Mesenchymal stem cell (in vitro differentiated cells and primary cell): Measurements from ENCODE around the gene ANKRD22.
A peak's percentile ranks its signal among the peaks of the same experiment; 100 is the strongest.

ENCODE experiments used
- DNase-seq: peaks from one replicate; pipeline ENCODE4 v3.0.0-alpha.2; 2013
- H2AFZ ChIP-seq: one replicate; pipeline ENCODE4 v1.6.1; 2013; ENCODE audit warnings: low read depth, mild to moderate bottlenecking, control low read depth, inconsistent platforms, low read length, moderate library complexity
- H2AK5ac ChIP-seq: 2 replicates; pipeline ENCODE4 v1.6.1; 2013; ENCODE audit warnings: low read length, moderate library complexity, mild to moderate bottlenecking, inconsistent platforms; ENCODE audit not compliant: severe bottlenecking
- H2BK120ac ChIP-seq: one replicate; pipeline ENCODE4 v1.6.1; 2013; ENCODE audit warnings: low read depth, mild to moderate bottlenecking, inconsistent platforms, low read length, moderate library complexity
- H2BK12ac ChIP-seq, 2 experiments: one replicate each; pipeline ENCODE4 v1.6.1; 2013; ENCODE audit warnings: inconsistent platforms in 2 of 2, low read length in 2 of 2, mild to moderate bottlenecking in 2 of 2, moderate library complexity in 2 of 2, control low read depth in 1 of 2
- H2BK15ac ChIP-seq: one replicate; pipeline ENCODE4 v1.6.1; 2013; ENCODE audit warnings: mild to moderate bottlenecking, low read depth, inconsistent platforms; ENCODE audit not compliant: poor library complexity, severe bottlenecking
- H2BK5ac ChIP-seq: 2 replicates; pipeline ENCODE4 v1.6.1; 2013; ENCODE audit warnings: low read depth, mild to moderate bottlenecking, low read length, control low read depth, inconsistent platforms; ENCODE audit not compliant: poor library complexity, severe bottlenecking
- H3K14ac ChIP-seq, 2 experiments: one replicate each; pipeline ENCODE4 v1.6.1; 2013; ENCODE audit warnings: inconsistent platforms in 2 of 2, low read length in 2 of 2, control low read depth in 1 of 2, mild to moderate bottlenecking in 1 of 2, moderate library complexity in 1 of 2
- H3K18ac ChIP-seq, 2 experiments: one replicate each; pipeline ENCODE4 v1.6.1; 2013; ENCODE audit warnings: inconsistent platforms in 2 of 2, low read length in 2 of 2, control low read depth in 1 of 2, low read depth in 1 of 2, mild to moderate bottlenecking in 1 of 2
- H3K23ac ChIP-seq, 2 experiments: one replicate each; pipeline ENCODE4 v1.6.1; 2013; ENCODE audit warnings: inconsistent platforms in 2 of 2, low read length in 2 of 2, mild to moderate bottlenecking in 2 of 2, moderate library complexity in 2 of 2, control low read depth in 1 of 2
- H3K27ac ChIP-seq: 2 replicates; pipeline ENCODE4 v1.5.1; 2013; ENCODE audit warnings: mild to moderate bottlenecking, moderate library complexity, low read length, control low read depth, inconsistent platforms; ENCODE audit not compliant: poor library complexity, severe bottlenecking
- H3K27me3 ChIP-seq, 2 experiments: 2 replicates each; pipeline versions ENCODE4 v1.6.1 to v1.7.0; 2013; ENCODE audit warnings: low read length in 2 of 2, mild to moderate bottlenecking in 2 of 2, moderate library complexity in 2 of 2, control low read depth in 1 of 2, inconsistent platforms in 1 of 2; ENCODE audit not compliant: control insufficient read depth in 1 of 2, insufficient read depth in 1 of 2
- H3K36me3 ChIP-seq, 2 experiments: 2 replicates each; pipeline versions ENCODE4 v1.6.1 to v1.7.0; 2013; ENCODE audit warnings: low read length in 2 of 2, control low read depth in 1 of 2, inconsistent platforms in 1 of 2, low read depth in 1 of 2, mild to moderate bottlenecking in 1 of 2; ENCODE audit not compliant: insufficient read depth in 2 of 2, control insufficient read depth in 1 of 2
- H3K4ac ChIP-seq, 2 experiments: one replicate each; pipeline ENCODE4 v1.6.1; 2013; ENCODE audit warnings: inconsistent platforms in 2 of 2, low read length in 2 of 2, mild to moderate bottlenecking in 2 of 2, moderate library complexity in 2 of 2, control low read depth in 1 of 2, low read depth in 1 of 2
- H3K4me1 ChIP-seq: 2 replicates; pipeline ENCODE4 v1.6.1; 2013; ENCODE audit warnings: low read depth, low read length, control low read depth; ENCODE audit not compliant: control insufficient read depth, insufficient read depth
- H3K4me2 ChIP-seq: 2 replicates; pipeline ENCODE4 v1.6.1; 2013; ENCODE audit warnings: low read length, mild to moderate bottlenecking, inconsistent platforms; ENCODE audit not compliant: poor library complexity, severe bottlenecking
- H3K4me3 ChIP-seq, 2 experiments: 2 replicates each; pipeline versions ENCODE4 v1.5.1 to v1.7.0; 2013; ENCODE audit warnings: low read length in 2 of 2, mild to moderate bottlenecking in 2 of 2, control low read depth in 1 of 2, low read depth in 1 of 2; ENCODE audit not compliant: insufficient read depth in 1 of 2
- H3K79me1 ChIP-seq: replicated peaks from 2 replicates; pipeline ENCODE4 v1.6.1; 2013; ENCODE audit warnings: mild to moderate bottlenecking, control low read depth, low read length, inconsistent platforms; ENCODE audit not compliant: poor library complexity, severe bottlenecking
- H3K9ac ChIP-seq: 2 replicates; pipeline ENCODE4 v1.7.0; 2013; ENCODE audit warnings: mild to moderate bottlenecking, low read length, moderate library complexity
- H3K9me3 ChIP-seq: 2 replicates; pipeline ENCODE4 v1.7.0; 2013; ENCODE audit warnings: mild to moderate bottlenecking, low read length; ENCODE audit not compliant: control insufficient read depth
- H4K8ac ChIP-seq: one replicate; pipeline ENCODE4 v1.6.1; 2013; ENCODE audit warnings: inconsistent platforms, mild to moderate bottlenecking, low read length, moderate library complexity
- H4K91ac ChIP-seq: one replicate; pipeline ENCODE4 v1.6.1; 2013; ENCODE audit warnings: mild to moderate bottlenecking, low read length, inconsistent platforms
- WGBS: methylation state at CpG from one replicate; pipeline ENCODE4 v1.1.7; 2013; ENCODE audit warnings: mixed read lengths; 5-methylcytosine and 5-hydroxymethylcytosine counted together

The ANKRD22 gene

GRCh38 chr10:88835910-88836221 is 15.8 kb downstream of the ANKRD22 start:
- H3K27ac ChIP-seq = no peak overlapping the region
- H3K4me3 ChIP-seq = no peak overlapping the region
- no peak overlapping the region for H2BK12ac ChIP-seq
- H3K9ac ChIP-seq = no peak overlapping the region
- H2BK120ac ChIP-seq = no peak overlapping the region
- H3K79me1 ChIP-seq = no peaks in the 10 kb centered on the region
- no peak overlapping the region for H2BK5ac ChIP-seq
- no peak overlapping the region for H2BK15ac ChIP-seq
- H3K14ac ChIP-seq = no peak overlapping the region
- DNase-seq = no peak
- H2AFZ ChIP-seq = no peak overlapping the region
- H2AK5ac ChIP-seq = no peak overlapping the region
- no peak overlapping the region for H4K91ac ChIP-seq
- no peaks in the 10 kb centered on the region for H3K9me3 ChIP-seq
- no peaks in the 10 kb centered on the region for H3K4me1 ChIP-seq
- H3K4me2 ChIP-seq = no peak overlapping the region
- H3K36me3 ChIP-seq = no peaks in the 10 kb centered on the region
- H3K23ac ChIP-seq = no peak overlapping the region
- H3K4ac ChIP-seq = no peak overlapping the region
- no peak overlapping the region for H3K18ac ChIP-seq
- 10% methylated on average over 2 of the region's 2 CpGs for WGBS
- H3K27me3 ChIP-seq = no peaks in the 10 kb centered on the region
- H4K8ac ChIP-seq = no peak overlapping the region

- DNase-seq = peak; percentile 84
- Histone ChIP-seq H3K9ac (no peak overlapping the region), H2BK15ac (no peak overlapping the region), H3K79me1 (no peaks in the 10 kb centered on the region), H3K4me3 (no peak overlapping the region), H3K23ac (no peak overlapping the region), H3K18ac (no peak overlapping the region), H3K4me1 (no peaks in the 10 kb centered on the region), H3K27ac (no peak overlapping the region), H2AK5ac (no peak overlapping the region), H3K36me3 (no peaks in the 10 kb centered on the region), H3K9me3 (no peaks in the 10 kb centered on the region), H2BK12ac (no peak overlapping the region), H4K8ac (no peak overlapping the region), H3K4ac (no peak overlapping the region), H2BK5ac (no peak overlapping the region), H4K91ac (no peak overlapping the region), H3K4me2 (no peak overlapping the region), H2AFZ (no peak overlapping the region), H3K27me3 (no peaks in the 10 kb centered on the region), H2BK120ac (no peak overlapping the region), H3K14ac (no peak overlapping the region)
- 23% methylated on average over 9 of the region's 10 CpGs for WGBS
Measured at GRCh38 chr10:88835096-88835909, 16.3 kb downstream of the ANKRD22 start.

- H3K14ac ChIP-seq = no peak overlapping the region
- DNase-seq = no peak
- H3K4ac ChIP-seq = no peak overlapping the region
- H4K91ac ChIP-seq = no peak overlapping the region
- no peak overlapping the region for H2BK15ac ChIP-seq
- H3K9ac ChIP-seq = no peak overlapping the region
- H3K36me3 ChIP-seq = no peaks in the 10 kb centered on the region
- H3K9me3 ChIP-seq = no peaks in the 10 kb centered on the region
- H2BK12ac ChIP-seq = no peak overlapping the region
- H3K27me3 ChIP-seq = no peaks in the 10 kb centered on the region
- H3K23ac ChIP-seq = no peak overlapping the region
- no peak overlapping the region for H3K4me3 ChIP-seq
- no peak overlapping the region for H3K27ac ChIP-seq
- no peaks in the 10 kb centered on the region for H3K4me1 ChIP-seq
- 79% methylated on average over 2 of the region's 2 CpGs for WGBS
- H2AFZ ChIP-seq = no peak overlapping the region
- no peak overlapping the region for H2BK120ac ChIP-seq
- no peak overlapping the region for H3K4me2 ChIP-seq
- no peak overlapping the region for H4K8ac ChIP-seq
- H3K79me1 ChIP-seq = no peaks in the 10 kb centered on the region
- H2AK5ac ChIP-seq = no peak overlapping the region
- H2BK5ac ChIP-seq = no peak overlapping the region
- no peak overlapping the region for H3K18ac ChIP-seq
Measured at GRCh38 chr10:88833723-88834122, 17.9 kb downstream of the ANKRD22 start.

GRCh38 chr10:88833156-88833555 is 18.5 kb downstream of the ANKRD22 start:
- Histone ChIP-seq H2BK12ac (no peak overlapping the region), H2AK5ac (no peak overlapping the region), H3K23ac (no peak overlapping the region), H3K27ac (no peak overlapping the region), H3K9ac (no peak overlapping the region), H3K4me3 (no peak overlapping the region), H3K79me1 (no peaks in the 10 kb centered on the region), H3K4ac (no peak overlapping the region), H2BK15ac (no peak overlapping the region), H2AFZ (no peak overlapping the region), H2BK120ac (no peak overlapping the region), H3K4me1 (no peaks in the 10 kb centered on the region), H3K9me3 (no peaks in the 10 kb centered on the region), H3K36me3 (no peaks in the 10 kb centered on the region), H3K18ac (no peak overlapping the region), H3K14ac (no peak overlapping the region), H3K27me3 (no peaks in the 10 kb centered on the region), H3K4me2 (no peak overlapping the region), H4K8ac (no peak overlapping the region), H4K91ac (no peak overlapping the region), H2BK5ac (no peak overlapping the region)
- no CpG with 5 or more reads among the region's 2 CpGs for WGBS
- no peak for DNase-seq
